HepG2 (cell line): Measurements from ENCODE around the gene STK25. TPM values are rescaled to one million over a fixed set of nuclear protein-coding genes. Genes with fewer than 3 reads are reported as not detected.

Experiments
- CBX1 ChIP-seq: IDR thresholded peaks from one replicate; pipeline ENCODE4 v1.6.1; 2016; ENCODE audit warnings: antibody characterized with exemption, low read depth
- ESRRA ChIP-seq: sonication (generic); formaldehyde crosslinking; IDR thresholded peaks from 2 replicates; pipeline ENCODE4 v1.5.1; 2020; ENCODE audit warnings: mild to moderate bottlenecking, low read depth, missing genetic modification reagents
- FOXO4 ChIP-seq: sonication (generic); formaldehyde crosslinking; conservative IDR thresholded peaks from 2 replicates; pipeline ENCODE4 v1.8.1; 2023; ENCODE audit warnings: missing genetic modification reagents
- MED1 ChIP-seq: sonication (generic); formaldehyde crosslinking; IDR thresholded peaks from 2 replicates; pipeline ENCODE4 v1.4.0; 2020; ENCODE audit warnings: missing genetic modification reagents
- NFIC ChIP-seq: IDR thresholded peaks from 2 replicates; pipeline ENCODE4 v1.6.1; 2012; ENCODE audit warnings: mild to moderate bottlenecking, low read length, inconsistent platforms
- RBM22 ChIP-seq: fragments of 200-400 bp; formaldehyde crosslinking; optimal IDR thresholded peaks from 2 replicates; pipeline ENCODE3; 2017; ENCODE audit warnings: mild to moderate bottlenecking, low read length, moderate library complexity
- SAP130 ChIP-seq: IDR thresholded peaks from 2 replicates; pipeline ENCODE4 v1.6.1; 2016; ENCODE audit warnings: low read depth
- SOX13 ChIP-seq, 3 experiments: fragments of 450-650 bp in 1 of 3; sonication (generic) in 1 of 3; formaldehyde crosslinking in 1 of 3; IDR thresholded peaks in 2 of 3; conservative IDR thresholded peaks in 1 of 3; 2 replicates each; pipeline versions ENCODE4 v1.5.0 to v1.6.1; 2016 to 2020; ENCODE audit warnings: antibody characterized with exemption in 1 of 3, mild to moderate bottlenecking in 1 of 3, missing compliant biosample characterization in 1 of 3, missing genetic modification reagents in 1 of 3, moderate library complexity in 1 of 3
- SP1 ChIP-seq, 2 experiments: fragments of 450-650 bp in 1 of 2; sonication (generic) in 1 of 2; formaldehyde crosslinking in 1 of 2; IDR thresholded peaks; 2 replicates each; pipeline versions ENCODE4 v1.4.0 to v1.6.1; 2016 to 2020; ENCODE audit warnings: missing genetic modification reagents in 1 of 2
- ZBTB3 ChIP-seq: sonication (generic); formaldehyde crosslinking; IDR thresholded peaks from 2 replicates; pipeline ENCODE4 v1.4.0; 2020; ENCODE audit warnings: low read depth, mild to moderate bottlenecking, moderate library complexity, missing genetic modification reagents, borderline replicate concordance
- ZC3H13 ChIP-seq: sonication (generic); formaldehyde crosslinking; IDR thresholded peaks from 2 replicates; pipeline ENCODE4 v1.8.1; 2023; ENCODE audit warnings: mild to moderate bottlenecking, missing genetic modification reagents, moderate library complexity
- ZFP90 ChIP-seq: sonication (generic); formaldehyde crosslinking; IDR thresholded peaks from 2 replicates; pipeline ENCODE4 v1.8.0; 2022; ENCODE audit warnings: missing genetic modification reagents, mild to moderate bottlenecking, inconsistent platforms, borderline replicate concordance
- ZNF274 ChIP-seq: sonication (generic); formaldehyde crosslinking; IDR thresholded peaks from 2 replicates; pipeline ENCODE4 v1.5.1; 2020; ENCODE audit warnings: mild to moderate bottlenecking, missing genetic modification reagents
- ZNF33A ChIP-seq: sonication (generic); formaldehyde crosslinking; IDR thresholded peaks from 2 replicates; pipeline ENCODE4 v1.5.1; 2020; ENCODE audit warnings: missing genetic modification reagents, mild to moderate bottlenecking, moderate library complexity, borderline replicate concordance
- ZNF362 ChIP-seq: sonication (generic); formaldehyde crosslinking; IDR thresholded peaks from 2 replicates; pipeline ENCODE4 v1.4.0; 2020; ENCODE audit warnings: missing genetic modification reagents, mild to moderate bottlenecking, borderline replicate concordance
- ZNF503 ChIP-seq: sonication (generic); formaldehyde crosslinking; IDR thresholded peaks from 2 replicates; pipeline ENCODE4 v1.4.0; 2020; ENCODE audit warnings: missing genetic modification reagents
- polyA plus RNA-seq, 8 experiments: library from polyadenylated mRNA; depleted of rRNA in 3 of 8; stranded (reverse) in 7 of 8; unstranded in 1 of 8; fragments of >200 nt; fragmentation: Illumina TruSeq in 4 of 8; extraction: Trizol in 4 of 8; gene quantifications; 2 replicates each; pipeline versions ENCODE4 v1.2.1 to v1.2.3, GENCODE V29; 2011 to 2016; ENCODE audit warnings: low read depth in 4 of 8, missing spikeins in 1 of 8, mixed read lengths in 1 of 8; ENCODE audit not compliant: insufficient read depth in 1 of 8
- total RNA-seq, 5 experiments: library from RNA; depleted of rRNA; stranded (reverse); fragments of >200 nt; fragmentation: Illumina TruSeq; extraction: Trizol; gene quantifications; 2 replicates each; pipeline ENCODE4 v1.2.3, GENCODE V29; 2016; ENCODE audit warnings: low read depth in 1 of 5
- TF ChIP-seq, protein P1 (sequence below): sonication (generic); formaldehyde crosslinking; IDR thresholded peaks from 2 replicates; pipeline ENCODE4 v1.9.0; 2022; ENCODE audit warnings: low read depth, missing genetic modification reagents
- TF ChIP-seq, protein P2 (sequence below): sonication (generic); formaldehyde crosslinking; IDR thresholded peaks from 2 replicates; pipeline ENCODE4 v1.4.0; 2020; ENCODE audit warnings: missing genetic modification reagents, borderline replicate concordance

Gene STK25
- total and polyA plus RNA-seq, 2 of the 13 experiments (the other 11 are each of a cell fraction or from before 2014, with no cell fraction given) = 177 to 481 TPM

- TF ChIP-seq ZNF503 (CRISPR knock-in tag) = no peak
- no peak for TF ChIP-seq ESRRA (CRISPR knock-in tag)
- no peak for TF ChIP-seq SP1 (IDR thresholded peaks at IDR 0.05)
- TF ChIP-seq SP1 (CRISPR knock-in tag; IDR thresholded peaks at IDR 0.05) = no peak
- TF ChIP-seq CBX1 = no peak
- no peak for TF ChIP-seq ZNF33A (CRISPR knock-in tag)
- TF ChIP-seq ZBTB3 (CRISPR knock-in tag) = no peak
- no peak for TF ChIP-seq ZC3H13
- TF ChIP-seq, protein P1, sequence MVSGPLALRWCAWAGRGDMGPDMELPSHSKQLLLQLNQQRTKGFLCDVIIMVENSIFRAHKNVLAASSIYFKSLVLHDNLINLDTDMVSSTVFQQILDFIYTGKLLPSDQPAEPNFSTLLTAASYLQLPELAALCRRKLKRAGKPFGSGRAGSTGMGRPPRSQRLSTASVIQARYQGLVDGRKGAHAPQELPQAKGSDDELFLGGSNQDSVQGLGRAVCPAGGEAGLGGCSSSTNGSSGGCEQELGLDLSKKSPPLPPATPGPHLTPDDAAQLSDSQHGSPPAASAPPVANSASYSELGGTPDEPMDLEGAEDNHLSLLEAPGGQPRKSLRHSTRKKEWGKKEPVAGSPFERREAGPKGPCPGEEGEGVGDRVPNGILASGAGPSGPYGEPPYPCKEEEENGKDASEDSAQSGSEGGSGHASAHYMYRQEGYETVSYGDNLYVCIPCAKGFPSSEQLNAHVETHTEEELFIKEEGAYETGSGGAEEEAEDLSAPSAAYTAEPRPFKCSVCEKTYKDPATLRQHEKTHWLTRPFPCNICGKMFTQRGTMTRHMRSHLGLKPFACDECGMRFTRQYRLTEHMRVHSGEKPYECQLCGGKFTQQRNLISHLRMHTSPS = peak; percentile 95
- no peak for TF ChIP-seq SAP130 (CRISPR knock-in tag)
- no peak for TF ChIP-seq MED1
- TF ChIP-seq ZNF362 (CRISPR knock-in tag) = no peak
- 0 out of 2 replicates have a peak, but pooled peaks have one; percentile 61 for TF ChIP-seq FOXO4 (CRISPR knock-in tag)
- TF ChIP-seq RBM22 = no peak
- TF ChIP-seq ZNF274 (CRISPR knock-in tag) = 0 out of 2 replicates have a peak, but pooled peaks have one; percentile 8
- no peak for TF ChIP-seq SOX13 (IDR thresholded peaks at IDR 0.05)
- TF ChIP-seq SOX13 (CRISPR knock-in tag; conservative IDR thresholded peaks at IDR 0.05 in 1 of 2, IDR thresholded peaks at IDR 0.05 in 1 of 2) = no peak
- no peak for TF ChIP-seq NFIC
- TF ChIP-seq, protein P2, sequence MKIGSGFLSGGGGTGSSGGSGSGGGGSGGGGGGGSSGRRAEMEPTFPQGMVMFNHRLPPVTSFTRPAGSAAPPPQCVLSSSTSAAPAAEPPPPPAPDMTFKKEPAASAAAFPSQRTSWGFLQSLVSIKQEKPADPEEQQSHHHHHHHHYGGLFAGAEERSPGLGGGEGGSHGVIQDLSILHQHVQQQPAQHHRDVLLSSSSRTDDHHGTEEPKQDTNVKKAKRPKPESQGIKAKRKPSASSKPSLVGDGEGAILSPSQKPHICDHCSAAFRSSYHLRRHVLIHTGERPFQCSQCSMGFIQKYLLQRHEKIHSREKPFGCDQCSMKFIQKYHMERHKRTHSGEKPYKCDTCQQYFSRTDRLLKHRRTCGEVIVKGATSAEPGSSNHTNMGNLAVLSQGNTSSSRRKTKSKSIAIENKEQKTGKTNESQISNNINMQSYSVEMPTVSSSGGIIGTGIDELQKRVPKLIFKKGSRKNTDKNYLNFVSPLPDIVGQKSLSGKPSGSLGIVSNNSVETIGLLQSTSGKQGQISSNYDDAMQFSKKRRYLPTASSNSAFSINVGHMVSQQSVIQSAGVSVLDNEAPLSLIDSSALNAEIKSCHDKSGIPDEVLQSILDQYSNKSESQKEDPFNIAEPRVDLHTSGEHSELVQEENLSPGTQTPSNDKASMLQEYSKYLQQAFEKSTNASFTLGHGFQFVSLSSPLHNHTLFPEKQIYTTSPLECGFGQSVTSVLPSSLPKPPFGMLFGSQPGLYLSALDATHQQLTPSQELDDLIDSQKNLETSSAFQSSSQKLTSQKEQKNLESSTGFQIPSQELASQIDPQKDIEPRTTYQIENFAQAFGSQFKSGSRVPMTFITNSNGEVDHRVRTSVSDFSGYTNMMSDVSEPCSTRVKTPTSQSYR (CRISPR knock-in tag) = no peak
- no peak for TF ChIP-seq ZFP90 (CRISPR knock-in tag)
These were observed 42.5 kb upstream of the STK25 start (continued) for GRCh38 chr2:241550616-241551580.
